HCT116 (cell line): Measurements from ENCODE around the gene NFATC1.

ENCODE experiments used
- CEBPB ChIP-seq: IDR thresholded peaks from 2 replicates; pipeline ENCODE4 v1.6.1; 2012; ENCODE audit warnings: low read depth
- EGR1 ChIP-seq: IDR thresholded peaks from 2 replicates; pipeline ENCODE4 v1.6.1; 2012; ENCODE audit warnings: low read depth
- ELF1 ChIP-seq: IDR thresholded peaks from 2 replicates; pipeline ENCODE4 v1.6.1; 2012; ENCODE audit warnings: low read depth, borderline replicate concordance
- EZH2 ChIP-seq: fragments of 200-600 bp; sonication (generic); IDR thresholded peaks from 2 replicates; pipeline ENCODE4 v1.6.1; 2017; ENCODE audit warnings: antibody characterized with exemption, mixed run types
- EZH2phosphoT487 ChIP-seq: fragments of 200-600 bp; IDR thresholded peaks from 2 replicates; pipeline ENCODE4 v1.6.1; 2018; ENCODE audit warnings: antibody characterized with exemption, borderline replicate concordance
- POLR2A ChIP-seq: IDR thresholded peaks from 2 replicates; pipeline ENCODE4 v1.7.0; 2011; ENCODE audit warnings: borderline replicate concordance; ENCODE audit not compliant: insufficient read depth, insufficient read length; ENCODE audit errors: extremely low read depth
- POLR2AphosphoS5 ChIP-seq: IDR thresholded peaks from 2 replicates; pipeline ENCODE4 v1.6.1; 2011; ENCODE audit warnings: mild to moderate bottlenecking, low read depth, low read length, moderate library complexity
- YY1 ChIP-seq: IDR thresholded peaks from 2 replicates; pipeline ENCODE4 v1.6.1; 2011; ENCODE audit warnings: low read length, low read depth, moderate library complexity, mild to moderate bottlenecking; ENCODE audit not compliant: insufficient replicate concordance; ENCODE audit errors: extremely low read depth
- TF ChIP-seq, protein P1 (sequence below), 3 experiments: fragments of 200-600 bp in 1 of 3; sonication (generic) in 1 of 3; IDR thresholded peaks in 2 of 3; conservative IDR thresholded peaks in 1 of 3; 2 replicates each; pipeline ENCODE4 v1.5.1; 2012 to 2017; ENCODE audit warnings: low read depth in 2 of 3, low read length in 2 of 3, antibody characterized with exemption in 1 of 3, borderline replicate concordance in 1 of 3, control low read depth in 1 of 3, mild to moderate bottlenecking in 1 of 3, mixed read lengths in 1 of 3, mixed run types in 1 of 3, moderate library complexity in 1 of 3; ENCODE audit not compliant: insufficient read depth in 1 of 3
- TF ChIP-seq, protein P2 (sequence below): IDR thresholded peaks from 2 replicates; pipeline ENCODE4 v1.6.1; 2012

DNA sequence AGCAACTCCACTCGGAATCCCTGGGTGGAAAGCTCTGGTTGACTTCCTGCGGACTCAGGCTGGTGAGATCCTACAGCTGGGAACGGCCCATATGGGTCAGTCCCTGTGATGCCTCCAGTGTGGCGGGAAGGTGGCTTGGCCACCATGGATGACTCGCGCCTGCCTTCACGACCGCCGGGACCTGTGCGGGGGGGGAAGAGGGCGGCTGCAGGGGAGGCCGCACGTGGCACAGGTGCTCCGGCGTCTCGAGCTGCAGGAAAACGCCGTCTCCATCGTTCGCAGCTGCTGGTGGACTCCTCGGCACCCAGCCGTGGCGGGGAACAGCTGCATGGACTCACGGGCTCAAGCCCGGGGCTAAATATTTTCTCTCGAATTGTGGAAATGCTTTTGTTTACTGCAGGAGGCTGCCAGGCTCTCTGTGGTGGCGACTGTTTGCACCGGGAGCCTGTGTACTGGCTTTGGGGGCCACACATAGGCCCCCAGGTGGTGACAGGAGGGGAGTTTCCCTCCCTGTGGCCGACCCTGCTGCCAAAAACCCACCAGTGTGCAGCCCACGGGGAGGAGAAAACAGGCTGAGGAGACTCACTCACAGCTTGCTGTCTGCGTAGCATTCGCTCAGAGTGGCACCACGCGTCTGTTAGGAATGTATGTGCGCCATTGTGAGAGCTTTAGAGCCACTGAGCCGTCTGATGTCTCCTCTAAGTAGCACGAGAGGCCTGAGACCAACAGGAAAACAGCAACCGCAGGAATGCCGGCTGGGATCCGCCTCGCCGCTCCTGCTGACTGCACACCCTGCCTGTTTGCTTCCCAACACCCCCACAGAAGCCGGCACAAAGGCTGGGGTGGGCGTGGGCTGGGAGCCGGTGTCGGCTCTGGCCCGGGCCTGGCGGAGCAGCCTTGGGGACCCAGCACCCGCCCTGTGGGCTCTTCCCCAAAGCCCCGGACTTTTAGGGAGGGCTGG lies 89.2 kb downstream of the NFATC1 start:
- TF ChIP-seq, protein P1, sequence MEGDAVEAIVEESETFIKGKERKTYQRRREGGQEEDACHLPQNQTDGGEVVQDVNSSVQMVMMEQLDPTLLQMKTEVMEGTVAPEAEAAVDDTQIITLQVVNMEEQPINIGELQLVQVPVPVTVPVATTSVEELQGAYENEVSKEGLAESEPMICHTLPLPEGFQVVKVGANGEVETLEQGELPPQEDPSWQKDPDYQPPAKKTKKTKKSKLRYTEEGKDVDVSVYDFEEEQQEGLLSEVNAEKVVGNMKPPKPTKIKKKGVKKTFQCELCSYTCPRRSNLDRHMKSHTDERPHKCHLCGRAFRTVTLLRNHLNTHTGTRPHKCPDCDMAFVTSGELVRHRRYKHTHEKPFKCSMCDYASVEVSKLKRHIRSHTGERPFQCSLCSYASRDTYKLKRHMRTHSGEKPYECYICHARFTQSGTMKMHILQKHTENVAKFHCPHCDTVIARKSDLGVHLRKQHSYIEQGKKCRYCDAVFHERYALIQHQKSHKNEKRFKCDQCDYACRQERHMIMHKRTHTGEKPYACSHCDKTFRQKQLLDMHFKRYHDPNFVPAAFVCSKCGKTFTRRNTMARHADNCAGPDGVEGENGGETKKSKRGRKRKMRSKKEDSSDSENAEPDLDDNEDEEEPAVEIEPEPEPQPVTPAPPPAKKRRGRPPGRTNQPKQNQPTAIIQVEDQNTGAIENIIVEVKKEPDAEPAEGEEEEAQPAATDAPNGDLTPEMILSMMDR (IDR thresholded peaks at IDR 0.05 in 2 of 3, conservative IDR thresholded peaks at IDR 0.05 in 1 of 3; ENCODE audit: borderline replicate concordance in 1 of 3, insufficient read depth in 1 of 3, low read depth in 2 of 3, low read length in 2 of 3) = no peak
- TF ChIP-seq, protein P2, sequence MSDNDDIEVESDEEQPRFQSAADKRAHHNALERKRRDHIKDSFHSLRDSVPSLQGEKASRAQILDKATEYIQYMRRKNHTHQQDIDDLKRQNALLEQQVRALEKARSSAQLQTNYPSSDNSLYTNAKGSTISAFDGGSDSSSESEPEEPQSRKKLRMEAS = no peak
- TF ChIP-seq YY1 (no peak), POLR2AphosphoS5 (no peak), ELF1 (no peak), EZH2 (no peak), EZH2phosphoT487 (no peak), EGR1 (no peak), POLR2A (no peak), CEBPB (no peak)
